Measurements from ENCODE around the gene ZNF318.
"Not testable (repeated sequence)": the region's sequence is repeated elsewhere in the genome, so short reads cannot be mapped to it uniquely, and the experiment has no call there.

Gene ZNF318

DNA sequence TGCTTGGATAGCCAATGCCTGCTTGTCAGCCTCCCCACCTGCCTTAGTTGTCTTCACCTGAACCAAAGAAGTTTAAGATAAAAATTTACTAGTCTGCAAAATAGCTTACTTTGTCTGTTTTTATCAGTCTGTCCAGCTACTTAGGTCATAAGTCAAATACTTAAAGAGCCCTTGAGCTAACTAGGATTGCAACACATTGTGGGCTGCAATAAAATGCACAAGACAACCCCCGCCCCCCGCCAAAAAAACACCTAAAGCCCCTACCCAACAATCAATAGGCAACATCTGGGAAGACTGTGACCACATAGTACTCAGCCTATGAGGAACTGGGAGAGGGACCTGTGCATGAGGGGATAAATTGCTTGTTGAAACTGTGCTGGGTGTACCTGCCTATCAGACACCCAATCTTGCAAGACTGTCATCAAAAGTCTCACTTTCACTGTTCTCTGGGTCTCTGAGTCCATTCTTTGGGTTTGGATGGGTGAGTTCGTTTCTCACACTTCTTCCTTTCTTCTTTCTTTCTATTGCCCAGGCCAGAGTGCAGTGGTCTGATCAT lies 30.6 kb upstream of the ZNF318 start:
- no peaks in the 10 kb centered on the region for H3K27me3 ChIP-seq (ENCODE audit: control insufficient read depth, insufficient read depth, low read length)
- no peaks in the 10 kb centered on the region for H3K9me3 ChIP-seq (ENCODE audit: control insufficient read depth, low read depth, low read length)
- no peak overlapping the region for H3K9ac ChIP-seq (ENCODE audit: low read length)
- peaks cover 3% of the 10 kb centered on the region for H3K4me1 ChIP-seq (ENCODE audit: control insufficient read depth, low read depth, low read length)
- H3K4me3 ChIP-seq (ENCODE audit: low read length) = no peak overlapping the region
- H3K27ac ChIP-seq (ENCODE audit: low read length) = no peak overlapping the region
- no peaks in the 10 kb centered on the region for H3K36me3 ChIP-seq (ENCODE audit: control insufficient read depth, low read depth, low read length)

DNA sequence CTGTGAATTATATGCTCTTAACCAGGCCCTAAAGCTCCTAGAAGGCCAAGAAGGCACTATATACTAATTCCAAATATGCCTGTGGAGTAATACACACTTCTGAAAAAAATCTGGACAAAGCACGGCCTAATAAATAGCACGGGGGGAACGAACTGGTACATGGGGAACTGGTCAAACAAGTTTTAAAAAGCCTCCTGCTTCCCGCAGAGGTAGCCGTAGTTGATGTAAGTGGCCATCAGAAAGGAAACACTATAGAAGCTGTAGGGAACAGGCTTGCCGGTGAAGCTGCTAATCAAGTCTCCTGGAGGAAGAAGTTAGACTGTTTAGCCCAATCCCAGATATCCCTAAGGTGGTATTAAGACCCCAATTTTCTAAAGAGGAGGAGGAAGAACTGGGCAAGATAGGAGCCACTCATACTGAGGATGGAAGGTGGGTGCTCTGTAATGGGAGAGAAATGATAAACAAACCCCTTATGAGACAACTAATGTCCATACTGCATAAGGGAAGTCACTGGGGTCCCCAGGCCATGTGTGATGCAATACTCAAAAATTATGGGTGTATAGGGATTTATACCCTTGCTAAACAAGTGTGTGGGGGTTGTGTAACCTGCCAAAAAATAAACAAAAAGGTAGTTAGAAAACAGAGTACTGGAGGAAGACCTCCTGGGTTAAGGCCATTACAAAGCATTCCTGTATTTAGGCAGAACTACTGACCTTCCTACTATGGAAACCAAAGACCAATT lies 27.1 kb upstream of the ZNF318 start:
- peaks cover 3% of the 10 kb centered on the region for H3K4me1 ChIP-seq (ENCODE audit: control insufficient read depth, low read depth, low read length)
- H3K9ac ChIP-seq (ENCODE audit: low read length) = no peak overlapping the region
- no peak overlapping the region for H3K4me3 ChIP-seq (ENCODE audit: low read length)
- no peaks in the 10 kb centered on the region for H3K27me3 ChIP-seq (ENCODE audit: control insufficient read depth, insufficient read depth, low read length)
- no peak overlapping the region for H3K27ac ChIP-seq (ENCODE audit: low read length)
- H3K36me3 ChIP-seq (ENCODE audit: control insufficient read depth, low read depth, low read length) = no peaks in the 10 kb centered on the region
- H3K9me3 ChIP-seq (ENCODE audit: control insufficient read depth, low read depth, low read length) = no peaks in the 10 kb centered on the region

GRCh38 chr6:43395776-43396175 lies 26.3 kb upstream of the ZNF318 start:
- H3K4me3 ChIP-seq (ENCODE audit: low read length) = no peak overlapping the region
- H3K9me3 ChIP-seq (ENCODE audit: control insufficient read depth, low read depth, low read length) = no peaks in the 10 kb centered on the region
- no peaks in the 10 kb centered on the region for H3K27me3 ChIP-seq (ENCODE audit: control insufficient read depth, insufficient read depth, low read length)
- no peak overlapping the region for H3K27ac ChIP-seq (ENCODE audit: low read length)
- no peak overlapping the region for H3K9ac ChIP-seq (ENCODE audit: low read length)
- peaks cover 3% of the 10 kb centered on the region for H3K4me1 ChIP-seq (ENCODE audit: control insufficient read depth, low read depth, low read length)
- no peaks in the 10 kb centered on the region for H3K36me3 ChIP-seq (ENCODE audit: control insufficient read depth, low read depth, low read length)

DNA sequence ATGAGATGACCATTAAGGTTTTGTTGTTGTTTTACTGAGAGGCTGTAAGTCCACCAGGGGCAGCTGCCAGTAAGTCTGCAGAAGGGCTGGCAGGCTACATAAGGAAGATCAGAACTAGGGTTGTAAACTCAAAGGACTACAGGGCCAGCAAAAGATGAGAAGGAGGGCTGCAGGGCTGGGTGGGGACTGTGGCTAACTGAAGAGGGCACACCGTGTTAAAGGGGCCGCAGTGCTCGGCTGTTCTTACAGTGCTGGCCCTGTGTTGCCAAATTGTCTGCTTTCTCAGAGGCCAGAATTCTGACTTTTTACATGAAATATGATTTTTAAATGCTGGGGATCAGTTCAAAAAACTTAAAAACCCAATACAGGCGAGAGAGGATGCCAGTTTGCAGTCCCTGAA lies 25.5 kb upstream of the ZNF318 start:
- H3K9me3 ChIP-seq (ENCODE audit: control insufficient read depth, low read depth, low read length) = no peaks in the 10 kb centered on the region
- H3K9ac ChIP-seq (ENCODE audit: low read length) = no peak overlapping the region
- no peaks in the 10 kb centered on the region for H3K36me3 ChIP-seq (ENCODE audit: control insufficient read depth, low read depth, low read length)
- no peak overlapping the region for H3K27ac ChIP-seq (ENCODE audit: low read length)
- H3K4me1 ChIP-seq (ENCODE audit: control insufficient read depth, low read depth, low read length) = peaks cover 3% of the 10 kb centered on the region
- no peaks in the 10 kb centered on the region for H3K27me3 ChIP-seq (ENCODE audit: control insufficient read depth, insufficient read depth, low read length)
- H3K4me3 ChIP-seq (ENCODE audit: low read length) = no peak overlapping the region

DNA sequence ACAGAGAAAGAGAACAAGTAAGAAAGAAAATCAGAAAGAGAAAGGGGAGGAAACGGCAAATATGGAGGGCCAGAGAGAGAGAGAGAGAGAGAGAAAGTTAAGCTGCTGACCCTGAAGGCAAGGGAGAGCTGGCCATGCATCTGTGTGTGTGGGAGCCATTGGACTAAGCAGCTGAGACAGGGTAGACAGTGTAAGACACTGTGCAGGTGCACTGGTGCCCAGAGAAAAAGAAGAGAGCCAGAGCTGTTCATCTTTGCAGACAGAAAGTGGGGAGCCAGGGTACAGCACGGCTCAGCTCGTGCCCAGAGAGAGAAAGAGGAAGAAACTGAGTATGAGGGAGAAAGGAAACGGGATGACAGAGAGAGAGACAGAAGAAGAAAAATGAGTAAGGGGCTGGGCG lies 24.2 kb upstream of the ZNF318 start:
- H3K27ac ChIP-seq (ENCODE audit: low read length) = no peak overlapping the region
- H3K4me3 ChIP-seq (ENCODE audit: low read length) = no peak overlapping the region
- no peak overlapping the region for H3K9ac ChIP-seq (ENCODE audit: low read length)
- no peaks in the 10 kb centered on the region for H3K36me3 ChIP-seq (ENCODE audit: control insufficient read depth, low read depth, low read length)
- no peaks in the 10 kb centered on the region for H3K27me3 ChIP-seq (ENCODE audit: control insufficient read depth, insufficient read depth, low read length)
- peaks cover 3% of the 10 kb centered on the region for H3K4me1 ChIP-seq (ENCODE audit: control insufficient read depth, low read depth, low read length)
- H3K9me3 ChIP-seq (ENCODE audit: control insufficient read depth, low read depth, low read length) = no peaks in the 10 kb centered on the region

DNA sequence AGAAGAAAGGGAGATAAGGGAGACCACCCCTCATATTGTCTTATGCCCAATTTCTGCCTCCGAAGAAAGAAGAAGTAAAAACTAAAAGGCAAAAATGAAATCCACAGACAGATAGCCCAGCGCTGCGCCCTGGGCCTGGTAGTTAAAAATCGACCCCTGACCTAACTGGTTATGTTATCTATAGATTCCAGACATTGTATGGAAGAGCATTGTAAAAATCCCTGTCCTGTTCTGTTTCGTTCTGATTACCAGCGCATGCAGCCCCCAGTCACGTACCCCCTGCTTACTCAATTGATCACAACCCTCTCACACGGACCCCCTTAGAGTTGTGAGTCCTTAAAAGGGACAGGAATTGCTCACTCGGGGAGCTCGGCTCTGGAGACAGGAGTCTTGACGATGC lies 23.7 kb upstream of the ZNF318 start:
- not testable (repeated sequence) for H3K27me3 ChIP-seq (ENCODE audit: control insufficient read depth, insufficient read depth, low read length); H3K9ac ChIP-seq (ENCODE audit: low read length); H3K9me3 ChIP-seq (ENCODE audit: control insufficient read depth, low read depth, low read length); H3K27ac ChIP-seq (ENCODE audit: low read length); H3K4me3 ChIP-seq (ENCODE audit: low read length); H3K36me3 ChIP-seq (ENCODE audit: control insufficient read depth, low read depth, low read length); H3K4me1 ChIP-seq (ENCODE audit: control insufficient read depth, low read depth, low read length)

DNA sequence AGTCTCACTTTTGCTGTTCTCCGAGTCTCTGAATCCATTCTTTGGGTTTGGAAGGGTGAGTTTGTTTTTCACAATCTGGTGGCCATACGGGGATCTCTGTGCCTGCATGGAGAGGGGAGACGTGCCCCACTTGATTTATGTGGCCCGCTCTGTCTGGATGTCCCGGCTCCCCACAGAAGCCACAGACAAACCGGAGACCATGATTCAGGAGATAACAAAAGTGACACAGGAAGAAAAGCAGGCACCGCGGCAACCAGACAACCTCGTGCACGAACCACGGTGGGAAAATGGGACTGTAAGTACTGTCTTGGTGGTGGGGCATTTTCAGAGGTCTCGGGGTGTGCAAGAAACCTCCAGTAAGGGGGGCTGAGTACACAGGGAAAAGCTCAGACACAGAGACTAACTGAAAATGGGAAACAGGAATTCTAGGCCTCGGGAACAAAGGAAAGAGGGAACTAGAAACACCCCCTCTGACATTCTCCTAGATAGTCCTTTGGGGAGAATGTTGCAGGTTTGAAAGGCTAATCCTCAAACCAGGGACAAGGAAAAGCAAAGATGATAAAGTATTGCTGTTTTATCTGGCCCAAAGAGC lies 22.1 kb upstream of the ZNF318 start:
- Histone ChIP-seq H3K4me3 (ENCODE audit: low read length) (no peak overlapping the region), H3K27me3 (ENCODE audit: control insufficient read depth, insufficient read depth, low read length) (no peaks in the 10 kb centered on the region), H3K36me3 (ENCODE audit: control insufficient read depth, low read depth, low read length) (no peaks in the 10 kb centered on the region), H3K27ac (ENCODE audit: low read length) (no peak overlapping the region), H3K9me3 (ENCODE audit: control insufficient read depth, low read depth, low read length) (no peaks in the 10 kb centered on the region), H3K4me1 (ENCODE audit: control insufficient read depth, low read depth, low read length) (peaks cover 3% of the 10 kb centered on the region), H3K9ac (ENCODE audit: low read length) (no peak overlapping the region)

DNA sequence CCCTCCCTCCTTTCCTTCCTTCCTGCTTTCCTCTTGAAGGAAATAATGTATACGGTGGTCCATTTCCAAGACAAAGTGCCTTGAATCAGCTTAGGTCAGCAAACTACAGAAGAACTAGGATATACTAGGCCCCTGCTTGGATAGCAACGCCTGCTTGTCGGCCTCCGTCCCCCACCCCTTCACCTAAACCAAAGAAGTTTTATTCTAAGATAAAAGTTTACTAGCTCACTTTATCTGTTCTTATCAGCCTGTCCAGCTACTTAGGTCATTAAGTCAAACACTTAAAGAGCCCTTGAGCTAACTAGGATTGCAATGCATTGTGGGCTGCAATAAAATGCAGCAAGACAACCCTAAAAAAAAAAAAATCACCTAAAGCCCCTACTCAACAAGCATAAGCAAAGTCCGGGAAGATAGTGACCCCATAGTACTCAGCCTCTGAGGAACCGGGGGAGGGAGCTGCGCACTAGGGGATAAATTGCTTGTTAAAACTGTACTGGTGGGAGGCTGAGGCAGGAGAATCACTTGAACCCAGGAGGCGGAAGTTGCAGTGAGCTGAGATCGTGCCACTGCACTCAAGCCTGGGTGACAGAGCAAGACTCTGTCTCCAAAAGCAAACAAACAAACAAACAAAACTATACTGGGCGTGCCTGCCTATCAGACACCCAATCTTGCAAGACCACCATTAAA lies 21.4 kb upstream of the ZNF318 start:
- not testable (repeated sequence) for H3K27ac ChIP-seq (ENCODE audit: low read length); H3K9me3 ChIP-seq (ENCODE audit: control insufficient read depth, low read depth, low read length); H3K27me3 ChIP-seq (ENCODE audit: control insufficient read depth, insufficient read depth, low read length); H3K36me3 ChIP-seq (ENCODE audit: control insufficient read depth, low read depth, low read length); H3K4me1 ChIP-seq (ENCODE audit: control insufficient read depth, low read depth, low read length); H3K9ac ChIP-seq (ENCODE audit: low read length); H3K4me3 ChIP-seq (ENCODE audit: low read length)

DNA sequence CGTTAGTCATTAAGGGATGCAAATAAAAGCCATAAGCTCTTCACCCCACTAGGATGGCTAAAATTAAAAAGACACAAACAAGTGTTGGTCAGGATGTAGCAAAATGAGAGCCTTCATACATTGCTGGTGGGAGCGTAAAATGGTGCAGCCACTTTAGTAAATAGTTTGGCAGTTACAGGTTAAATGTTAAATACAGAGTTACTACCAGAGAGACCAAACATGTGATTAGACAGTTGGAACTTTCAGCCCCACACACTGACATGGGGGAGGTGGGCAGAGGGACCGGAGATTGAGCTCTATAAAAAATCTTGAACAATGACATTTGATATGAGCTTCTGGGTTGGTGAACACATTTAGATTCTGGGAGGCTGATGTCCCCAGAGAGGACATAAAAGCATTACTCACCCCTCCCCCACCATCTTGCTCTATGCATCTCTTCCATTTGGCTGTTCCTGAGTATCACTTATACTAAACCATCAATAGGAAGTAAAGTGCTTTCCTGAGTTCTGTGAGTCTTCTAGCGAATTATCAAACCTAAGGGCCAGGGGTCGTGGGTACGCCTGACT lies 20.4 kb upstream of the ZNF318 start:
- H3K4me1 ChIP-seq (ENCODE audit: control insufficient read depth, low read depth, low read length) = no peaks in the 10 kb centered on the region

DNA sequence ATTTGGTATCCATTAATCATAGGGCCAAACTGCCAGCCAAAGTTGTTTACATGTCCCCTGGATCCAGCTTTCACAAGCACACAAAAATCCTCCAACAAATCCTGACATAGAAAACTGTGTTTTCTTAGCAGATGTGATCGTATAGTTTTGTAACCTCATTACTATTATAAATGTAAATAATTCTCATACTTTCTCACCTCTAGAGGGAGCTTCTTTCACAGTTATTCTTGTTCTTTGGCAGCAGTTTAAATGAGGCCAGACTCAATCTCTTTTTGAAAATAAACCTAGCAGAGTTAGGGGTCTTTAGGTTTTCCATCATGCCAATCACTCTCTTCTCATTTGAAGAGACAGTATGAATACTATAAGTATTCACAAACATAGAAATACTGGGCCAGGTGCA lies 17.0 kb upstream of the ZNF318 start:
- H3K36me3 ChIP-seq (ENCODE audit: control insufficient read depth, low read depth, low read length) = no peaks in the 10 kb centered on the region
- H3K4me1 ChIP-seq (ENCODE audit: control insufficient read depth, low read depth, low read length) = no peaks in the 10 kb centered on the region
- no peak overlapping the region for H3K27ac ChIP-seq (ENCODE audit: low read length)
- H3K9me3 ChIP-seq (ENCODE audit: control insufficient read depth, low read depth, low read length) = no peaks in the 10 kb centered on the region
- H3K9ac ChIP-seq (ENCODE audit: low read length) = no peak overlapping the region
- no peaks in the 10 kb centered on the region for H3K27me3 ChIP-seq (ENCODE audit: control insufficient read depth, insufficient read depth, low read length)
- no peak overlapping the region for H3K4me3 ChIP-seq (ENCODE audit: low read length)

More for the DNA sequence above, 20.4 kb upstream of the ZNF318 start:
- no peaks in the 10 kb centered on the region for H3K9me3 ChIP-seq (ENCODE audit: control insufficient read depth, low read depth, low read length)
- no peak overlapping the region for H3K9ac ChIP-seq (ENCODE audit: low read length)
- H3K36me3 ChIP-seq (ENCODE audit: control insufficient read depth, low read depth, low read length) = no peaks in the 10 kb centered on the region
- no peak overlapping the region for H3K4me3 ChIP-seq (ENCODE audit: low read length)
- no peak overlapping the region for H3K27ac ChIP-seq (ENCODE audit: low read length)
- no peaks in the 10 kb centered on the region for H3K27me3 ChIP-seq (ENCODE audit: control insufficient read depth, insufficient read depth, low read length)

GRCh38 chr6:43383021-43383667 lies 13.7 kb upstream of the ZNF318 start:
- no peaks in the 10 kb centered on the region for H3K27me3 ChIP-seq (ENCODE audit: control insufficient read depth, insufficient read depth, low read length)
- H3K36me3 ChIP-seq (ENCODE audit: control insufficient read depth, low read depth, low read length) = no peaks in the 10 kb centered on the region
- no peak overlapping the region for H3K4me3 ChIP-seq (ENCODE audit: low read length)
- H3K4me1 ChIP-seq (ENCODE audit: control insufficient read depth, low read depth, low read length) = no peaks in the 10 kb centered on the region
- no peak overlapping the region for H3K9ac ChIP-seq (ENCODE audit: low read length)
- no peak overlapping the region for H3K27ac ChIP-seq (ENCODE audit: low read length)
- H3K9me3 ChIP-seq (ENCODE audit: control insufficient read depth, low read depth, low read length) = no peaks in the 10 kb centered on the region

All from iPS-18a (cell line).